ENCODE results near the gene SORCS2. TPM values are rescaled to one million over a fixed set of nuclear protein-coding genes. Genes with fewer than 3 reads are reported as not detected.
A peak's percentile ranks its signal among the peaks of the same experiment; 100 is the strongest.

Gene SORCS2
- total RNA-seq, 4 donors from 2014 or later = 0.48 to 1.8 (median 0.68) TPM; not detected in 1

DNA sequence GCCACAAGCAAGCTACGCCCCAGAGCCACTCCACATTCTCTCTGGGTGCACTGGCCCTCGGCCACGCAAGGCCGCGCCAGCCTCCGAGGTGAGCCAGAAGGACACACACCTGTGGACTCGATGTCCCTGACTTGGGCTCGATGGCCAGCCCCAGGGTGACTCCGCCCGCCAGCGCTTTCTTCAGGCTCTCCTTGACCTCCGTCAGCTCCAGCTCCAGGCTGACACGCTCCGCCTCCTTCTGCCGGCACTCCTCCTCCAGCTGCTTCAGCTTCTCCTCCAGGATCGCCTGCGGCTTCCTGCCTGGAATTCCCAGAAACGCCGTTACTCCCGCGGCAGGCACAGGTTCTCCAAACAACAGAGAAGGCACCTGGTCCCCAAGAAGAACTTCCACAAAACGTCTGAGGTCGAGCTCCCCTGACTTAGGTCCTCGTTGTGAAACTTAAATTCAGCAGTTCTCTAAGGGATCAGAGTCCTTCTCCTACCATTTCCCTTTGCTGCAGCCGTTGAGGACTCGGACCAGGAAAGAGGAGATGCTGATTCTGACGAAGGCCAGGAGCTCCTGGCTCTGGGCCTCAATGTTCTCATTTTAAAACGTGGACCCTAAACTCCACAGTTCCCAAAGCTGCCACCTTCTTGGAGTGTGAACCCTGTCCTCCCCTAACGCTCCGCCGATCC lies 580.5 kb downstream of the SORCS2 start:
- TF ChIP-seq POLR2A (IDR thresholded peaks at IDR 0.05) = no peak
- TF ChIP-seq, protein P1, sequence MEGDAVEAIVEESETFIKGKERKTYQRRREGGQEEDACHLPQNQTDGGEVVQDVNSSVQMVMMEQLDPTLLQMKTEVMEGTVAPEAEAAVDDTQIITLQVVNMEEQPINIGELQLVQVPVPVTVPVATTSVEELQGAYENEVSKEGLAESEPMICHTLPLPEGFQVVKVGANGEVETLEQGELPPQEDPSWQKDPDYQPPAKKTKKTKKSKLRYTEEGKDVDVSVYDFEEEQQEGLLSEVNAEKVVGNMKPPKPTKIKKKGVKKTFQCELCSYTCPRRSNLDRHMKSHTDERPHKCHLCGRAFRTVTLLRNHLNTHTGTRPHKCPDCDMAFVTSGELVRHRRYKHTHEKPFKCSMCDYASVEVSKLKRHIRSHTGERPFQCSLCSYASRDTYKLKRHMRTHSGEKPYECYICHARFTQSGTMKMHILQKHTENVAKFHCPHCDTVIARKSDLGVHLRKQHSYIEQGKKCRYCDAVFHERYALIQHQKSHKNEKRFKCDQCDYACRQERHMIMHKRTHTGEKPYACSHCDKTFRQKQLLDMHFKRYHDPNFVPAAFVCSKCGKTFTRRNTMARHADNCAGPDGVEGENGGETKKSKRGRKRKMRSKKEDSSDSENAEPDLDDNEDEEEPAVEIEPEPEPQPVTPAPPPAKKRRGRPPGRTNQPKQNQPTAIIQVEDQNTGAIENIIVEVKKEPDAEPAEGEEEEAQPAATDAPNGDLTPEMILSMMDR (IDR thresholded peaks at IDR 0.05) = no peak
- peak in 2 of 3 donors; percentile 25 to 27 for TF ChIP-seq POLR2AphosphoS5 (IDR thresholded peaks at IDR 0.05)
- no peak for TF ChIP-seq EP300 (IDR thresholded peaks at IDR 0.05; ENCODE audit: low read depth)
- in situ Hi-C loops (cut with MboI; ENCODE audit: low pct_ligation_motif_present in 1 of 4, low pct_unique_long_range_greater_than_20kb in 1 of 4, low sequenced_read_pairs in 3 of 4) (no loop called here), intact Hi-C loops (cut with DNase I; ENCODE audit: low total_unique reads) (loop anchor here (10.0 kb wide), 1 partner anchor 162 kb away; the partner anchor contains the start of gene AFAP1)
- H3K27me3 ChIP-seq = no peaks in the 10 kb centered on the region
- peak overlapping the region in 1 of 4 donors; percentile 9 for H3K4me3 ChIP-seq
- peaks cover 0 to 17% (median 6%) of the 10 kb centered on the region in 4 donors for H3K36me3 ChIP-seq
- peaks cover 10 to 60% (median 32%) of the 10 kb centered on the region in 4 donors for H3K4me1 ChIP-seq
- peak; percentile 78 for DNase-seq
- H3K27ac ChIP-seq = peak overlapping the region; percentile 45 to 77 (median 72)
- WGBS, 2 donors (ENCODE audit: low coverage in 1 of 2) = 20 to 50% methylated on average over 1 to 31 of the region's 31 CpGs
- no peaks in the 10 kb centered on the region for H3K9me3 ChIP-seq

DNA sequence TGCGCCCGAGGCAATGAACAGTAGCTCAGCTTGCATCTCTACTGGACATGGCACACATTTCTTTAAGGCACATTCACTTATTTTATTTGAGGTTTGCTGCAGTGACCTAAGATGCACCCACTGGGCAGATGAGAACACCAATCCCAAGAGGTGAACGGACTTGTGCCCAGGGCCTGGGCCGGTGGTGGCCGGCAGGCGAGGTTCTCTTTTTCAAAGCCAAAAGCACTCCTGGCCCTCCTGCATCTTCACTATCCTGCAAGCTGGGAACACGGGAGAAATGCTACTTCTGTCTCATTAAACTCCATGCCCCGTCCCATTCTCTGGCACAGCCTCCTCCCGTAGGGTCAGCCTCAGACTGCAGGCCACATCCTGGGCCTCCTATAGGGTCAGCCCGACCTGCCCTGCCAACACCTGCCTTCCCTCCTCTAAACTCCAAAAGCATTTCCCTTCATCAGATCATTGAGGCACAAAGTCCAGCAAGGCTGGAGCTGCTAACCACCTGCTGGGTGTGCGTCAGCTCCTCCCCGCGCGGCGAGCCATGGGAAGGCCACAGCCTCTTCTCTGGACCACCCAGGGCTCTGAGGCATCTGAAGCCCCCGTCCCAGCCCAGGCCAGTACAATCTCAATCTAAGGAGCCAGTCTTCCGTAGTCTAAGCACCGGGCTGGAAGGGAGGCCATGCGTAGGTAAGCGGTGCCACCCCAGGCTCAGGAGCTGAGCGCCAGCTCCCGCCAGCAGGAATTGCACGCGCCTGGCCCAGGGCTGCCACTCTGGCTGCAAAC lies 581.3 kb downstream of the SORCS2 start:
- DNase-seq = peak; percentile 78
- in situ Hi-C loops (cut with MboI; ENCODE audit: low pct_ligation_motif_present in 1 of 4, low pct_unique_long_range_greater_than_20kb in 1 of 4, low sequenced_read_pairs in 3 of 4) (no loop called here), intact Hi-C loops (cut with DNase I; ENCODE audit: low total_unique reads) (loop anchor here (10.0 kb wide), 1 partner anchor 161 kb away; the partner anchor contains the start of gene AFAP1)
- no peaks in the 10 kb centered on the region for H3K9me3 ChIP-seq
- peak overlapping the region in 1 of 4 donors; percentile 9 for H3K4me3 ChIP-seq
- TF ChIP-seq EP300 (IDR thresholded peaks at IDR 0.05; ENCODE audit: low read depth) = no peak
- TF ChIP-seq, protein P1 (IDR thresholded peaks at IDR 0.05) = peak in 1 of 5 experiments; percentile 12
- peak in 1 of 3 donors; percentile 55 for TF ChIP-seq POLR2AphosphoS5 (IDR thresholded peaks at IDR 0.05)
- peaks cover 10 to 60% (median 32%) of the 10 kb centered on the region in 4 donors for H3K4me1 ChIP-seq
- H3K27ac ChIP-seq = peak overlapping the region; percentile 45 to 77 (median 72)
- WGBS, 2 donors (ENCODE audit: low coverage in 1 of 2) = 71% methylated on average over 24 of the region's 24 CpGs; no CpG with 5 or more reads in 1 of the 2 donors
- no peaks in the 10 kb centered on the region for H3K27me3 ChIP-seq
- H3K36me3 ChIP-seq = peaks cover 0 to 9% (median 4%) of the 10 kb centered on the region in 4 donors

DNA sequence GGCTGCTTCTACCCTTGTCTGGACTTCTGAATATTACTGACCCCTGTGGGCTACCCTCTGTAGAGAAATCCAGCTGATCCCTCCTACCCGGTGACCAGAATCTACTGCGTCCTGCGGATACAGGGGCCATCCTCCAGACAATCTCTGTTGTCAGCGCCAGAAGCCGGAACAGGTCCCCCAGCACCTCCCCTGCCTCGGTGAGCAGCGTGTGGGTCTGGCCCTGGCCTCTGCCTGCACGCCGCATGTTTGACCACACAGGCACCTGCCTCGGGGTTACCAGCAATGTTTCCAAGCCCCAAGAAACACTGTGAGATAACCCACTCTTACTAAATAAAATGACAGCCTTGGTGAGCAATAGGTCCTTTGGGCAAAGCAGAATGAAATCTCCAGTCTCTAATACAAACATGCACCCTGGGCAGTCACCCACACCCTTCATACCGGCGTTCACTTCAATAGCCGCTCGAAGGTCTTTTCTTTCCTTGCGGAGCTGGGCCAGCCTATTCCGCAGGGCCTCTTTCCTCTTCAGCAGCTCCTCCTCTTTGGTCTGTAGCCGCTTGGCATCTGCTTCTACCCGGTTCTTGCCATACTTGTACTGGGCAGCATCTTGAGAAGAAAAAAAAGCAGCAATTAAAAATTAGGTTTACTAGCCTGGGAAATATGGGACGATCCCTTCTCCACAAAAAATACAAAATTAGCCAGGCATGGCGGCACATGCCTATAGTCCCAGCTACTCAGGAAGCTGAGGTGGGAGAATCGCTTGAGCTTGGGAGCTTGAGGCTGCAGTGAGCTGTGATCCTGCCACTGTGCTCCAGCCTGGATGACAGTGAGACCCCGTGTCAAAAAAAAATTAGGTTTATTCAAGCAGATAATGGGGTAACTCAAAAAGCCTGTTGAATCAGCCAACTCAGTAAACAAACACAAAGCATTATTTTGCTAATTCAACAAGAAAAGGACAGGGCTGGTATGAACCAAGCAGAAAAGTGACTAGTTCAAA lies 582.3 kb downstream of the SORCS2 start:
- in situ Hi-C loops (cut with MboI; ENCODE audit: low pct_ligation_motif_present in 1 of 4, low pct_unique_long_range_greater_than_20kb in 1 of 4, low sequenced_read_pairs in 3 of 4) = no loop called here
- H3K4me1 ChIP-seq = peaks cover 10 to 64% (median 34%) of the 10 kb centered on the region in 4 donors
- 80 to 87% methylated on average over 7 to 22 of the region's 22 CpGs for WGBS, 2 donors (ENCODE audit: low coverage in 1 of 2)
- TF ChIP-seq POLR2AphosphoS5 (IDR thresholded peaks at IDR 0.05) (no peak), EP300 (IDR thresholded peaks at IDR 0.05; ENCODE audit: low read depth) (no peak), POLR2A (IDR thresholded peaks at IDR 0.05) (no peak)
- TF ChIP-seq, protein P1 (IDR thresholded peaks at IDR 0.05) = no peak
- no peaks in the 10 kb centered on the region for H3K9me3 ChIP-seq
- peaks cover 0 to 4% (median under 1%) of the 10 kb centered on the region in 4 donors for H3K36me3 ChIP-seq
- intact Hi-C loops (cut with DNase I; ENCODE audit: low total_unique reads) = loop anchor here (10.0 kb wide), 1 partner anchor 160 kb away; the partner anchor contains the start of gene AFAP1
- DNase-seq = no peak
- no peaks in the 10 kb centered on the region for H3K27me3 ChIP-seq
- peak overlapping the region; percentile 45 to 77 (median 72) for H3K27ac ChIP-seq
- no peak overlapping the region for H3K4me3 ChIP-seq
